Panc1 (cell line): ENCODE measurements around the gene EEF1AKMT2.

Experiments used
- CTCF ChIP-seq: fragments of 450-650 bp; IDR thresholded peaks from 2 replicates; pipeline ENCODE4 v1.5.1; 2017; ENCODE audit warnings: mild to moderate bottlenecking
- POLR2AphosphoS5 ChIP-seq: IDR thresholded peaks from 2 replicates; pipeline ENCODE4 v1.6.1; 2012; ENCODE audit warnings: mild to moderate bottlenecking, low read depth, low read length, moderate library complexity
- SIN3A ChIP-seq: IDR thresholded peaks from 2 replicates; pipeline ENCODE4 v1.6.1; 2012; ENCODE audit warnings: low read depth, mild to moderate bottlenecking, low read length, moderate library complexity, borderline replicate concordance; ENCODE audit not compliant: insufficient read depth
- TCF7L2 ChIP-seq: IDR thresholded peaks from 2 replicates; pipeline ENCODE4 v1.6.1; 2011; ENCODE audit warnings: mild to moderate bottlenecking, low read depth, low read length, inconsistent platforms
- TF ChIP-seq, protein P1 (sequence below), 2 experiments: IDR thresholded peaks; 2 replicates each; pipeline ENCODE4 v1.6.1; 2011 to 2012; ENCODE audit warnings: low read depth in 2 of 2, control low read depth in 1 of 2, low read length in 1 of 2, mild to moderate bottlenecking in 1 of 2, moderate library complexity in 1 of 2; ENCODE audit not compliant: insufficient read depth in 1 of 2

DNA sequence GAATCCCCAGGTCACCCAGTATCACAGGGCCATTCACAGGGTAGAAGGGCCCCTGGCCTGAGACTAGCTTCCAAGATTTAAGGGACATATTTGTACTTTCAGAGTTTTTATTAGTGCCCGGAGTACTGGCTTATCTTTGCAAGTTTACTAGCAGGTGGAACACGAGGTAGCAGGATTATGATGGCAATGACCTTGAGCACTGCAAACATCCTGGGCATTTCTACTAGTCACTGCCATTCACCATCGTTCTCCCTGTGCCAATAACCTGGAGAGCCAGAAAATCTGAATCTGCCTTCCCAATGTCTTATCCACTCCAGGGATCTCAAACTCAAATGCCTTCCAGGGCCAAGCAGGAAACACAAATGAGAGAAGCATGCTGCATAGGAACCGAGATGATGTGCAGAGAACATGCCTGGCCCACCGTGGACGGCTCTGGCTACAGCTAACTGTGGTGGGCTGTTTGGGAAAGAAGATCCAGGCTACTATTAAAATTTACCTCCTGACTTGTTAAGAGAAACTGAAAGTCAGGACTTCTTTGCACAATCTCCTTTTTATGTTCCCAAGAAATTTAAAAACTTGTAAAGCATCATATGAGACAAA lies 64.2 kb downstream of the EEF1AKMT2 start:
- no peak for TF ChIP-seq CTCF
- no peak for TF ChIP-seq POLR2AphosphoS5
- TF ChIP-seq, protein P1, sequence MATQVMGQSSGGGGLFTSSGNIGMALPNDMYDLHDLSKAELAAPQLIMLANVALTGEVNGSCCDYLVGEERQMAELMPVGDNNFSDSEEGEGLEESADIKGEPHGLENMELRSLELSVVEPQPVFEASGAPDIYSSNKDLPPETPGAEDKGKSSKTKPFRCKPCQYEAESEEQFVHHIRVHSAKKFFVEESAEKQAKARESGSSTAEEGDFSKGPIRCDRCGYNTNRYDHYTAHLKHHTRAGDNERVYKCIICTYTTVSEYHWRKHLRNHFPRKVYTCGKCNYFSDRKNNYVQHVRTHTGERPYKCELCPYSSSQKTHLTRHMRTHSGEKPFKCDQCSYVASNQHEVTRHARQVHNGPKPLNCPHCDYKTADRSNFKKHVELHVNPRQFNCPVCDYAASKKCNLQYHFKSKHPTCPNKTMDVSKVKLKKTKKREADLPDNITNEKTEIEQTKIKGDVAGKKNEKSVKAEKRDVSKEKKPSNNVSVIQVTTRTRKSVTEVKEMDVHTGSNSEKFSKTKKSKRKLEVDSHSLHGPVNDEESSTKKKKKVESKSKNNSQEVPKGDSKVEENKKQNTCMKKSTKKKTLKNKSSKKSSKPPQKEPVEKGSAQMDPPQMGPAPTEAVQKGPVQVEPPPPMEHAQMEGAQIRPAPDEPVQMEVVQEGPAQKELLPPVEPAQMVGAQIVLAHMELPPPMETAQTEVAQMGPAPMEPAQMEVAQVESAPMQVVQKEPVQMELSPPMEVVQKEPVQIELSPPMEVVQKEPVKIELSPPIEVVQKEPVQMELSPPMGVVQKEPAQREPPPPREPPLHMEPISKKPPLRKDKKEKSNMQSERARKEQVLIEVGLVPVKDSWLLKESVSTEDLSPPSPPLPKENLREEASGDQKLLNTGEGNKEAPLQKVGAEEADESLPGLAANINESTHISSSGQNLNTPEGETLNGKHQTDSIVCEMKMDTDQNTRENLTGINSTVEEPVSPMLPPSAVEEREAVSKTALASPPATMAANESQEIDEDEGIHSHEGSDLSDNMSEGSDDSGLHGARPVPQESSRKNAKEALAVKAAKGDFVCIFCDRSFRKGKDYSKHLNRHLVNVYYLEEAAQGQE (IDR thresholded peaks at IDR 0.05; ENCODE audit: insufficient read depth in 1 of 2, low read depth in 2 of 2, low read length in 1 of 2) = no peak
- no peak for TF ChIP-seq SIN3A
- no peak for TF ChIP-seq TCF7L2
